Ishikawa (cell line): ENCODE results near the gene IMMP2L.

Experiments
- CEBPB ChIP-seq: IDR thresholded peaks from 2 replicates; pipeline ENCODE4 v1.6.1; 2012
- EP300 ChIP-seq: IDR thresholded peaks from 2 replicates; pipeline ENCODE4 v1.6.1; 2012; ENCODE audit warnings: borderline replicate concordance
- MAX ChIP-seq: IDR thresholded peaks from 2 replicates; pipeline ENCODE4 v1.6.1; 2012
- RAD21 ChIP-seq: IDR thresholded peaks from 2 replicates; pipeline ENCODE4 v1.6.1; 2012; ENCODE audit warnings: low read depth
- TEAD4 ChIP-seq: IDR thresholded peaks from 2 replicates; pipeline ENCODE4 v1.6.1; 2012
- USF1 ChIP-seq: IDR thresholded peaks from 2 replicates; pipeline ENCODE4 v1.6.1; 2012
- YY1 ChIP-seq: IDR thresholded peaks from 2 replicates; pipeline ENCODE4 v1.6.1; 2012; ENCODE audit warnings: low read depth
- TF ChIP-seq, protein P1 (sequence below): IDR thresholded peaks from 2 replicates; pipeline ENCODE4 v1.6.1; 2012; ENCODE audit warnings: low read depth, mild to moderate bottlenecking

DNA sequence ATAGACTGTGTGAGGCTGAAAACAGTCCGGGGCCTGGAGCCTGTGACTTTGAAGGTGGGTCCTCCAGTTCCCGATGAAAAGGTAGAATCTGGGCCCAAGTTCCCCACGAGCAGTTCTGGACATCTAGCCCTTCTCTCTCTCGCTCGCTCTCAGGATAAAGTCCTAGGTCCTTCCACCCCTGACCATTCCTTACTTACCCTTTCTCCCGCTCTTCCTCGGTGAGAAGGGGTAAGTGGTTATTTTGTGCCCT lies 713 bp downstream of the IMMP2L start:
- TF ChIP-seq TEAD4 (no peak), MAX (no peak), CEBPB (no peak), EP300 (no peak), USF1 (no peak), RAD21 (no peak), YY1 (no peak)
- TF ChIP-seq, protein P1, sequence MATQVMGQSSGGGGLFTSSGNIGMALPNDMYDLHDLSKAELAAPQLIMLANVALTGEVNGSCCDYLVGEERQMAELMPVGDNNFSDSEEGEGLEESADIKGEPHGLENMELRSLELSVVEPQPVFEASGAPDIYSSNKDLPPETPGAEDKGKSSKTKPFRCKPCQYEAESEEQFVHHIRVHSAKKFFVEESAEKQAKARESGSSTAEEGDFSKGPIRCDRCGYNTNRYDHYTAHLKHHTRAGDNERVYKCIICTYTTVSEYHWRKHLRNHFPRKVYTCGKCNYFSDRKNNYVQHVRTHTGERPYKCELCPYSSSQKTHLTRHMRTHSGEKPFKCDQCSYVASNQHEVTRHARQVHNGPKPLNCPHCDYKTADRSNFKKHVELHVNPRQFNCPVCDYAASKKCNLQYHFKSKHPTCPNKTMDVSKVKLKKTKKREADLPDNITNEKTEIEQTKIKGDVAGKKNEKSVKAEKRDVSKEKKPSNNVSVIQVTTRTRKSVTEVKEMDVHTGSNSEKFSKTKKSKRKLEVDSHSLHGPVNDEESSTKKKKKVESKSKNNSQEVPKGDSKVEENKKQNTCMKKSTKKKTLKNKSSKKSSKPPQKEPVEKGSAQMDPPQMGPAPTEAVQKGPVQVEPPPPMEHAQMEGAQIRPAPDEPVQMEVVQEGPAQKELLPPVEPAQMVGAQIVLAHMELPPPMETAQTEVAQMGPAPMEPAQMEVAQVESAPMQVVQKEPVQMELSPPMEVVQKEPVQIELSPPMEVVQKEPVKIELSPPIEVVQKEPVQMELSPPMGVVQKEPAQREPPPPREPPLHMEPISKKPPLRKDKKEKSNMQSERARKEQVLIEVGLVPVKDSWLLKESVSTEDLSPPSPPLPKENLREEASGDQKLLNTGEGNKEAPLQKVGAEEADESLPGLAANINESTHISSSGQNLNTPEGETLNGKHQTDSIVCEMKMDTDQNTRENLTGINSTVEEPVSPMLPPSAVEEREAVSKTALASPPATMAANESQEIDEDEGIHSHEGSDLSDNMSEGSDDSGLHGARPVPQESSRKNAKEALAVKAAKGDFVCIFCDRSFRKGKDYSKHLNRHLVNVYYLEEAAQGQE: no peak
